H1 (cell line): Measurements from ENCODE around the gene CSPG5. TPM values are rescaled to one million over a fixed set of nuclear protein-coding genes. Genes with fewer than 3 reads are reported as not detected.

Experiments
- CTCF ChIA-PET: fragments of 300-600 bp; sonication (Branson Sonifier 250); formaldehyde crosslinking; loops from one replicate; lab custom pipeline; 2021; ENCODE audit not compliant: partially characterized antibody; lab: Charles Lee
- POLR2A ChIA-PET: fragments of 300-600 bp; sonication (Branson Sonifier 250); formaldehyde crosslinking; loops from one replicate; lab custom pipeline; 2021; ENCODE audit warnings: inconsistent platforms; ENCODE audit not compliant: partially characterized antibody; lab: Charles Lee
- DNase-seq, 2 experiments: peaks; one replicate each; pipeline versions ENCODE4 v3.0.0 to v3.0.0-alpha.2; 2010 to 2022; ENCODE audit warnings: low spot score in 2 of 2, low read depth in 1 of 2, mixed read lengths in 1 of 2
- FAIRE-seq: peaks from 2 replicates; lab custom pipeline; 2011; peaks lifted over from hg19 to GRCh38; lab: Jason Lieb, UNC
- H2AFZ ChIP-seq: 2 replicates; pipeline ENCODE4 v1.8.1; 2012; ENCODE audit warnings: low read length, inconsistent platforms
- H2AK5ac ChIP-seq: 2 replicates; pipeline ENCODE4 v1.6.1; 2013; ENCODE audit warnings: low read depth, low read length
- H2BK120ac ChIP-seq: replicated peaks from 2 replicates; pipeline ENCODE3; 2013; ENCODE audit warnings: low read depth, low read length, inconsistent platforms
- H2BK12ac ChIP-seq: 2 replicates; pipeline ENCODE4 v1.6.1; 2013; ENCODE audit warnings: low read depth, low read length
- H2BK15ac ChIP-seq: 2 replicates; pipeline ENCODE4 v1.6.1; 2013; ENCODE audit warnings: low read length
- H2BK20ac ChIP-seq: 2 replicates; pipeline ENCODE4 v1.6.1; 2013; ENCODE audit warnings: low read length
- H2BK5ac ChIP-seq: 2 replicates; pipeline ENCODE4 v1.6.1; 2013; ENCODE audit warnings: low read depth, low read length
- H3K14ac ChIP-seq: 2 replicates; pipeline ENCODE4 v1.6.1; 2013; ENCODE audit warnings: inconsistent platforms; ENCODE audit not compliant: insufficient read length
- H3K18ac ChIP-seq: 2 replicates; pipeline ENCODE4 v1.6.1; 2013; ENCODE audit warnings: low read length; ENCODE audit errors: extremely low read depth
- H3K23ac ChIP-seq: 2 replicates; pipeline ENCODE4 v1.6.1; 2013; ENCODE audit warnings: inconsistent platforms; ENCODE audit not compliant: insufficient read length
- H3K23me2 ChIP-seq: 2 replicates; pipeline ENCODE4 v1.6.1; 2013; ENCODE audit warnings: low read depth, low read length
- H3K27ac ChIP-seq: 2 replicates; pipeline ENCODE4 v1.6.1; 2011; ENCODE audit warnings: low read depth, low read length, inconsistent platforms
- H3K27me3 ChIP-seq, 4 experiments: replicated peaks in 1 of 4; 1 replicate in 1 of 4; 2 replicates in 3 of 4; pipeline versions ENCODE4 v1.6.1 to v1.8.1; 2011 to 2013; ENCODE audit warnings: low read length in 3 of 4, mild to moderate bottlenecking in 3 of 4, inconsistent platforms in 2 of 4, mixed read lengths in 2 of 4, moderate library complexity in 1 of 4; ENCODE audit not compliant: control insufficient read depth in 3 of 4, insufficient read depth in 3 of 4; ENCODE audit errors: extremely low read depth in 1 of 4
- H3K36me3 ChIP-seq, 4 experiments: 2 replicates each; pipeline versions ENCODE4 v1.6.1 to v1.8.1; 2011 to 2013; ENCODE audit warnings: mild to moderate bottlenecking in 4 of 4, low read length in 3 of 4, moderate library complexity in 2 of 4, control low read depth in 1 of 4, inconsistent platforms in 1 of 4; ENCODE audit not compliant: insufficient read depth in 4 of 4, control insufficient read depth in 2 of 4
- H3K4ac ChIP-seq: replicated peaks from 2 replicates; pipeline ENCODE3; 2013; ENCODE audit warnings: low read length, low read depth, mixed read lengths, inconsistent platforms; ENCODE audit not compliant: insufficient read length
- H3K4me1 ChIP-seq, 4 experiments: replicated peaks in 1 of 4; 1 replicate in 1 of 4; 2 replicates in 3 of 4; pipeline versions ENCODE4 v1.6.1 to v1.8.1; 2011 to 2013; ENCODE audit warnings: low read length in 3 of 4, inconsistent platforms in 2 of 4, mixed read lengths in 1 of 4; ENCODE audit not compliant: insufficient read depth in 4 of 4, control insufficient read depth in 3 of 4
- H3K4me2 ChIP-seq, 2 experiments: 2 replicates each; pipeline versions ENCODE4 v1.6.1 to v1.8.1; 2011 to 2013; ENCODE audit warnings: low read depth in 2 of 2, low read length in 2 of 2, control low read depth in 1 of 2, inconsistent platforms in 1 of 2, mild to moderate bottlenecking in 1 of 2; ENCODE audit not compliant: insufficient read depth in 1 of 2
- H3K4me3 ChIP-seq, 4 experiments: fragments of 200-600, 300-600 bp in 1 of 4; sonication (generic), shearing (Covaris generic), sonication (Bioruptor Twin) in 1 of 4; 2 replicates each; pipeline versions ENCODE4 v1.5.1 to v1.8.1; 2011 to 2016; ENCODE audit warnings: low read length in 4 of 4, low read depth in 3 of 4, control low read depth in 2 of 4, inconsistent platforms in 2 of 4, mild to moderate bottlenecking in 2 of 4, mixed read lengths in 1 of 4, moderate library complexity in 1 of 4; ENCODE audit not compliant: insufficient read depth in 2 of 4; ENCODE audit errors: extremely low read depth in 1 of 4
- H3K56ac ChIP-seq: replicated peaks from 2 replicates; pipeline ENCODE3; 2013; ENCODE audit warnings: low read depth, mild to moderate bottlenecking, mixed read lengths, low read length, inconsistent platforms; ENCODE audit not compliant: insufficient read length
- H3K79me1 ChIP-seq: 2 replicates; pipeline ENCODE4 v1.6.1; 2013; ENCODE audit warnings: low read depth, low read length, control low read depth
- H3K79me2 ChIP-seq, 2 experiments: 2 replicates each; pipeline versions ENCODE4 v1.6.1 to v1.8.1; 2012 to 2013; ENCODE audit warnings: low read length in 2 of 2, mild to moderate bottlenecking in 2 of 2, inconsistent platforms in 1 of 2; ENCODE audit not compliant: insufficient read depth in 2 of 2, control insufficient read depth in 1 of 2
- H3K9ac ChIP-seq, 4 experiments: replicated peaks in 1 of 4; 1 replicate in 1 of 4; 2 replicates in 3 of 4; pipeline versions ENCODE4 v1.6.1 to v1.8.1; 2011 to 2013; ENCODE audit warnings: low read depth in 3 of 4, low read length in 3 of 4, control low read depth in 2 of 4, mild to moderate bottlenecking in 2 of 4, moderate library complexity in 2 of 4, inconsistent platforms in 1 of 4; ENCODE audit errors: extremely low read depth in 1 of 4
- H3K9me3 ChIP-seq, 2 experiments: 2 replicates each; pipeline versions ENCODE4 v1.6.1 to v1.8.1; 2012 to 2013; ENCODE audit warnings: mild to moderate bottlenecking in 2 of 2, moderate library complexity in 2 of 2, control low read depth in 1 of 2, inconsistent platforms in 1 of 2, low read depth in 1 of 2, low read length in 1 of 2, mixed read lengths in 1 of 2; ENCODE audit not compliant: insufficient read depth in 2 of 2
- H4K20me1 ChIP-seq, 2 experiments: replicated peaks in 1 of 2; 2 replicates each; pipeline versions ENCODE3 to v1.8.1; 2011 to 2013; ENCODE audit warnings: inconsistent platforms in 2 of 2, low read length in 2 of 2, mild to moderate bottlenecking in 1 of 2; ENCODE audit not compliant: insufficient read depth in 2 of 2, control insufficient read depth in 1 of 2
- H4K5ac ChIP-seq: 2 replicates; pipeline ENCODE4 v1.6.1; 2013; ENCODE audit warnings: low read length, low read depth, mixed read lengths, inconsistent platforms; ENCODE audit not compliant: insufficient read length
- H4K8ac ChIP-seq: 2 replicates; pipeline ENCODE4 v1.8.0; 2013; ENCODE audit warnings: mild to moderate bottlenecking, moderate library complexity, low read length, inconsistent platforms; ENCODE audit not compliant: insufficient read depth; ENCODE audit errors: extremely low read depth
- H4K91ac ChIP-seq: replicated peaks from 2 replicates; pipeline ENCODE3; 2013; ENCODE audit warnings: low read length, mixed read lengths, inconsistent platforms; ENCODE audit not compliant: insufficient read length
- ASH2L ChIP-seq: fragments of 200-600, 300-600 bp; sonication (generic); IDR thresholded peaks from one replicate; pipeline ENCODE4 v1.7.1; 2017; ENCODE audit warnings: low read length
- EZH2 ChIP-seq: fragments of 200-600 bp; sonication (generic); IDR thresholded peaks from 2 replicates; pipeline ENCODE4 v1.7.1; 2012; ENCODE audit warnings: low read depth, mild to moderate bottlenecking, moderate library complexity, low read length, inconsistent platforms; ENCODE audit not compliant: severe bottlenecking
- HDAC2 ChIP-seq, 2 experiments: fragments of 300-600 bp in 1 of 2; sonication (generic) in 1 of 2; IDR thresholded peaks; 2 replicates each; pipeline ENCODE4 v1.6.1; 2011 to 2012; ENCODE audit warnings: low read depth in 2 of 2, low read length in 2 of 2, mild to moderate bottlenecking in 2 of 2, moderate library complexity in 2 of 2, borderline replicate concordance in 1 of 2, inconsistent platforms in 1 of 2
- NANOG ChIP-seq: IDR thresholded peaks from 2 replicates; pipeline ENCODE4 v1.6.1; 2011; ENCODE audit warnings: low read length, low read depth, mild to moderate bottlenecking, inconsistent platforms; ENCODE audit not compliant: insufficient read depth, poor library complexity, severe bottlenecking
- RAD21 ChIP-seq, 2 experiments: IDR thresholded peaks in 1 of 2; conservative IDR thresholded peaks in 1 of 2; 2 replicates each; pipeline ENCODE4 v1.6.1; 2011; ENCODE audit warnings: low read depth in 2 of 2, low read length in 2 of 2, improper control_type of control experiment in 1 of 2, inconsistent platforms in 1 of 2, mild to moderate bottlenecking in 1 of 2, moderate library complexity in 1 of 2
- SIX5 ChIP-seq: IDR thresholded peaks from 2 replicates; pipeline ENCODE4 v1.6.1; 2011; ENCODE audit warnings: mild to moderate bottlenecking, low read depth, low read length
- SP2 ChIP-seq: IDR thresholded peaks from 2 replicates; pipeline ENCODE4 v1.6.1; 2012; ENCODE audit warnings: mild to moderate bottlenecking, low read length, inconsistent platforms
- TCF12 ChIP-seq: IDR thresholded peaks from 2 replicates; pipeline ENCODE4 v1.6.1; 2011; ENCODE audit warnings: low read depth, mild to moderate bottlenecking, low read length
- WGBS, 2 experiments: shearing (Covaris generic) in 1 of 2; methylation state at CpG; one replicate each; pipeline versions ENCODE4 v1.1.6 to v1.1.7; 2013 to 2015; ENCODE audit warnings: low lambda C conversion rate in 2 of 2, mixed read lengths in 2 of 2, inconsistent platforms in 1 of 2, low coverage in 1 of 2, missing lambda C conversion rate in 1 of 2; ENCODE audit not compliant: insufficient replicate concordance in 2 of 2, insufficient coverage in 1 of 2, insufficient read length in 1 of 2; ENCODE audit errors: extremely low coverage in 1 of 2, missing lambda C conversion rate in 1 of 2; 5-methylcytosine and 5-hydroxymethylcytosine counted together
- polyA plus RNA-seq, 7 experiments: library from polyadenylated mRNA; depleted of rRNA in 3 of 7; stranded (reverse) in 5 of 7; unstranded in 2 of 7; fragments of >200 nt in 5 of 7; fragments of 200-250 nt in 2 of 7; gene quantifications; 1 replicate in 5 of 7; 2 replicates in 1 of 7; 4 replicates in 1 of 7; pipeline versions ENCODE4 v1.2.1 to v1.2.3, GENCODE V29; 2011 to 2013; ENCODE audit warnings: missing spikeins in 2 of 7, mixed read lengths in 2 of 7
- total RNA-seq: library from RNA; stranded (reverse); fragmentation: NEBNext Ultra II Directional; extraction: Animal tissue kit (Norgen Biotek cat#: 25700); gene quantifications from 2 replicates; pipeline ENCODE4 v1.2.1, GENCODE V29; 2021

The CSPG5 gene
- total and polyA plus RNA-seq, 2 of the 8 experiments (the other 6 are each of a cell fraction or from before 2014, with no cell fraction given) = 2.1 to 7.4 TPM

DNA sequence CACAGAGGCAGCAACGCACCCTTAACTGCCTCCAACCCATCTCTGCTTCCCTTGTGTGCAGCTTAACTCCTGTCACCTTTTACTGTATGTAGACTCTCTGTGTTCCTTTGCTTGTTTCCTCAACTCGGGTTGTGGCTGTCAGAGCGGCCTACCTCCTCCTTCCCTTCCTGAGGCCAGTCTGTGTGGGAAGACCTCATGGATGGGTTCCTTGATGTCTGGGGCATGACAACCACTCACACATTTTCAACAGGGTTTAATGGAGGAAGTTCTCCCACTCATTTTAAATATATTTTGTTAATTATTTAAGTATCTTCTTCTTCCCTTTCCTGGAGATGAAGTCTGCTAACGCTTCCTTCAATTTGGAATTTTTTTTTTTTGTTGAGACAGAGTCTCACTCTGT lies 1.8 kb upstream of the CSPG5 start:
- Histone ChIP-seq H3K23ac (no peak overlapping the region), H4K8ac (no peak overlapping the region), H3K4ac (no peak overlapping the region), H3K14ac (no peak overlapping the region), H3K4me3 (no peak overlapping the region), H2BK120ac (no peak overlapping the region), H2BK5ac (no peak overlapping the region), H3K56ac (no peak overlapping the region), H4K5ac (no peak overlapping the region), H2BK12ac (no peak overlapping the region), H3K27ac (no peak overlapping the region), H2BK20ac (no peak overlapping the region), H3K9ac (no peak overlapping the region), H2AK5ac (no peak overlapping the region), H3K27me3 (peaks cover 12 to 34% (median 26%) of the 10 kb centered on the region in 4 experiments), H3K4me2 (no peak overlapping the region), H4K20me1 (peaks cover 0 to 3% of the 10 kb centered on the region in 2 experiments), H2BK15ac (no peak overlapping the region), H4K91ac (no peak overlapping the region), H3K23me2 (peaks cover 7% of the 10 kb centered on the region; the same call in 1 of the 2 replicates), H3K9me3 (no peaks in the 10 kb centered on the region), H3K18ac (no peak overlapping the region), H3K79me1 (no peaks in the 10 kb centered on the region), H3K4me1 (peaks cover 2 to 11% (median 4%) of the 10 kb centered on the region in 4 experiments; a peak in 5 of 7 replicates), H2AFZ (no peak overlapping the region), H3K36me3 (peaks cover 0 to 6% (median 2%) of the 10 kb centered on the region in 4 experiments; a peak in 2 of 8 replicates), H3K79me2 (no peaks in the 10 kb centered on the region)
- DNase-seq (no peak), FAIRE-seq (no peak)
- WGBS, 2 experiments = 84% methylated on average over 4 of the region's 4 CpGs; no CpG with 5 or more reads in 1 of the 2 experiments
- POLR2A ChIA-PET = interaction anchor here (0.7 to 1.0 kb wide), 2 partner anchors 8 to 36 kb away, joined by 3 to 7 read pairs; no protein-coding TSS in a partner anchor
- TF ChIP-seq EZH2 (no peak), TCF12 (no peak), ASH2L (no peak), SP2 (no peak), RAD21 (IDR thresholded peaks at IDR 0.05 in 1 of 2, conservative IDR thresholded peaks at IDR 0.05 in 1 of 2; ENCODE audit: low read depth in 2 of 2, low read length in 2 of 2) (no peak), NANOG (no peak), SIX5 (no peak), HDAC2 (IDR thresholded peaks at IDR 0.05; ENCODE audit: borderline replicate concordance in 1 of 2, low read depth in 2 of 2, low read length in 2 of 2) (no peak)
- CTCF ChIA-PET = interaction anchor here (0.6 to 0.9 kb wide), 2 partner anchors 11 to 40 kb away, joined by 3 read pairs; no protein-coding TSS in a partner anchor
